ENCODE data around the gene VOPP1. TPM values are rescaled to one million over a fixed set of nuclear protein-coding genes. Genes with fewer than 3 reads are reported as not detected.

The VOPP1 gene
- total RNA-seq, 1 experiment from 2014 or later, result 30.3 TPM

- no peaks in the 10 kb centered on the region for H3K27me3 ChIP-seq (ENCODE audit: insufficient read depth, low read length)
- no peak overlapping the region for H3K4me3 ChIP-seq (replicated peaks in 1 of 2; ENCODE audit: low read depth in 1 of 2, low read length in 2 of 2)
- no peaks in the 10 kb centered on the region for H3K79me2 ChIP-seq (ENCODE audit: insufficient read depth, low read length)
- TF ChIP-seq ELF1 (IDR thresholded peaks at IDR 0.05; ENCODE audit: borderline replicate concordance, low read depth) (no peak), CEBPB (IDR thresholded peaks at IDR 0.05; ENCODE audit: low read depth) (no peak), ZBTB33 (IDR thresholded peaks at IDR 0.05; ENCODE audit: extremely low read depth, insufficient replicate concordance, low read length) (no peak)
- no peaks in the 10 kb centered on the region for H3K4me1 ChIP-seq (ENCODE audit: control insufficient read depth in 1 of 2, insufficient read depth in 2 of 2, low read length in 2 of 2)
- H4K20me1 ChIP-seq (ENCODE audit: insufficient read depth), result no peaks in the 10 kb centered on the region
- ChIA-PET RAD21 (ENCODE audit: low non-redundant PET in 1 of 2, low total read pairs in 2 of 2, uncharacterized antibody in 2 of 2, unreplicated experiment in 2 of 2) (no interaction called here), POLR2A (no interaction called here), CTCF (no interaction called here)
- no peaks in the 10 kb centered on the region for H3K9me3 ChIP-seq (ENCODE audit: control insufficient read depth in 1 of 2, insufficient read depth in 1 of 2, low read depth in 1 of 2, low read length in 2 of 2)
- no peak for ATAC-seq
- H3K36me3 ChIP-seq (ENCODE audit: control insufficient read depth in 1 of 2, insufficient read depth in 2 of 2, low read length in 2 of 2), result no peaks in the 10 kb centered on the region
- no peak overlapping the region for H2AFZ ChIP-seq (ENCODE audit: low read depth, low read length, poor library complexity, severe bottlenecking)
- DNase-seq (ENCODE audit: low read depth, low spot score), result no peak
- no TSS peak for BruUV-seq (replicated peaks)
- intact Hi-C loops (cut with micrococcal nuclease), result no loop called here
- no peak overlapping the region for H3K27ac ChIP-seq (ENCODE audit: low read depth, low read length)
- no peak overlapping the region for H3K9ac ChIP-seq (ENCODE audit: low read length)
- no peak overlapping the region for H3K4me2 ChIP-seq (ENCODE audit: low read length)
- no peaks in the 10 kb centered on the region for H3K9me2 ChIP-seq (ENCODE audit: insufficient read depth)
Observed at GRCh38 chr7:55438085-55438756, 134.1 kb downstream of the VOPP1 start.

- ChIA-PET CTCF (no interaction called here), POLR2A (no interaction called here), RAD21 (ENCODE audit: low non-redundant PET in 1 of 2, low total read pairs in 2 of 2, uncharacterized antibody in 2 of 2, unreplicated experiment in 2 of 2) (no interaction called here)
- Histone ChIP-seq H3K9ac (ENCODE audit: low read length) (no peak overlapping the region), H3K36me3 (ENCODE audit: control insufficient read depth in 1 of 2, insufficient read depth in 2 of 2, low read length in 2 of 2) (no peaks in the 10 kb centered on the region), H3K27me3 (ENCODE audit: insufficient read depth, low read length) (no peaks in the 10 kb centered on the region), H4K20me1 (ENCODE audit: insufficient read depth) (no peaks in the 10 kb centered on the region), H3K9me2 (ENCODE audit: insufficient read depth) (no peaks in the 10 kb centered on the region), H3K79me2 (ENCODE audit: insufficient read depth, low read length) (no peaks in the 10 kb centered on the region), H3K4me1 (ENCODE audit: control insufficient read depth in 1 of 2, insufficient read depth in 2 of 2, low read length in 2 of 2) (no peaks in the 10 kb centered on the region), H3K4me2 (ENCODE audit: low read length) (no peak overlapping the region), H2AFZ (ENCODE audit: low read depth, low read length, poor library complexity, severe bottlenecking) (no peak overlapping the region), H3K4me3 (replicated peaks in 1 of 2; ENCODE audit: low read depth in 1 of 2, low read length in 2 of 2) (no peak overlapping the region), H3K27ac (ENCODE audit: low read depth, low read length) (no peak overlapping the region), H3K9me3 (ENCODE audit: control insufficient read depth in 1 of 2, insufficient read depth in 1 of 2, low read depth in 1 of 2, low read length in 2 of 2) (no peaks in the 10 kb centered on the region)
- no peak for ATAC-seq
- BruUV-seq (replicated peaks), result no TSS peak
- intact Hi-C loops (cut with micrococcal nuclease), result no loop called here
- no peak for TF ChIP-seq FOSL1 (IDR thresholded peaks at IDR 0.05; ENCODE audit: low read depth)
- no peak for TF ChIP-seq CEBPB (IDR thresholded peaks at IDR 0.05; ENCODE audit: low read depth)
- DNase-seq (ENCODE audit: low read depth, low spot score), result no peak
Observed at GRCh38 chr7:55437375-55437774, 134.9 kb downstream of the VOPP1 start.

All from HCT116 (cell line).